Heart left ventricle (tissue), 16 donors: ENCODE data around the gene PPP1R3D. TPM values are rescaled to one million over a fixed set of nuclear protein-coding genes. Genes with fewer than 3 reads are reported as not detected.

Experiments
- ATAC-seq, 4 donors: fragments of 200-7000 bp; cut with Tn5 transposase; one replicate each; pipeline ENCODE4 v1.9.1; 2020 to 2022; ENCODE audit warnings: moderate library complexity in 4 of 4, mild to moderate bottlenecking in 3 of 4, moderate number of reproducible peaks in 1 of 4
- DNase-seq, 5 donors: peaks; one replicate each; pipeline ENCODE4 v3.0.0-alpha.2; 2020
- H3K27ac ChIP-seq, 12 donors: fragments of 200-600 bp; sonication (generic) in 4 of 12; one replicate each; pipeline versions ENCODE4 v1.5.0 to v1.8.0; 2016 to 2022; ENCODE audit warnings: mild to moderate bottlenecking in 2 of 12
- H3K27me3 ChIP-seq, 9 donors: fragments of 200-600 bp; sonication (generic) in 2 of 9; one replicate each; pipeline versions ENCODE4 v1.5.1 to v1.8.0; 2016 to 2022; ENCODE audit warnings: mild to moderate bottlenecking in 3 of 9
- H3K36me3 ChIP-seq, 9 donors: fragments of 200-600 bp; sonication (generic) in 2 of 9; one replicate each; pipeline versions ENCODE4 v1.5.0 to v1.8.0; 2018 to 2022; ENCODE audit warnings: mild to moderate bottlenecking in 2 of 9
- H3K4me1 ChIP-seq, 12 donors: fragments of 200-600 bp; sonication (generic) in 4 of 12; one replicate each; pipeline versions ENCODE4 v1.5.0 to v1.8.0; 2016 to 2022; ENCODE audit warnings: mild to moderate bottlenecking in 3 of 12
- H3K4me3 ChIP-seq, 12 donors: fragments of 200-600 bp; sonication (generic) in 4 of 12; one replicate each; pipeline versions ENCODE4 v1.5.0 to v1.8.0; 2017 to 2022; ENCODE audit warnings: mild to moderate bottlenecking in 9 of 12, moderate library complexity in 4 of 12
- H3K9me3 ChIP-seq, 12 donors: fragments of 200-600 bp; sonication (generic) in 4 of 12; one replicate each; pipeline versions ENCODE4 v1.5.0 to v1.8.0; 2016 to 2022; ENCODE audit warnings: mild to moderate bottlenecking in 1 of 12
- CTCF ChIP-seq, 12 donors: fragments of 200-600 bp; sonication (generic) in 4 of 12; IDR thresholded peaks; one replicate each; pipeline versions ENCODE4 v1.5.0 to v1.8.0; 2018 to 2022; ENCODE audit warnings: antibody characterized with exemption in 12 of 12, mild to moderate bottlenecking in 5 of 12
- POLR2A ChIP-seq, 2 donors: fragments of 450-650 bp; IDR thresholded peaks; one replicate each; pipeline ENCODE4 v1.6.1; 2017; ENCODE audit warnings: antibody characterized with exemption in 2 of 2, mild to moderate bottlenecking in 2 of 2, moderate library complexity in 2 of 2
- WGBS, 4 donors: extraction: QIAGEN DNeasy Blood & Tissue Kit in 2 of 4; methylation state at CpG; one replicate each; pipeline versions ENCODE4 v1.1.5 to v1.1.7; 2013 to 2018; 5-methylcytosine and 5-hydroxymethylcytosine counted together
- intact Hi-C, 10 donors: fragments of 100-400 bp; cut with DNase I; formaldehyde crosslinking; loops; one replicate each; pipeline versions ENCODE4 v1.11.1 to v1.14.2; 2022
- polyA plus RNA-seq, 2 donors: library from polyadenylated mRNA; stranded (reverse); fragments of 200-250 nt; gene quantifications; one replicate each; pipeline ENCODE4 v1.2.3, GENCODE V29; 2013
- total RNA-seq, 9 donors: library from RNA; depleted of rRNA in 2 of 9; stranded (reverse); fragments of >200 nt in 2 of 9; fragmentation: NEBNext Ultra II Directional in 3 of 9; extraction: Animal tissue kit (Norgen Biotek cat#: 25700) in 3 of 9; gene quantifications; one replicate each; pipeline versions ENCODE4 v1.1.0 to v1.2.4, GENCODE V29; 2016 to 2023
- donor health status: ischemic (EF 13 %, LVEDD 7.1; RV severe dilation, severe dysfunction).
- donor health status: healthy with polysubstance abuse.
- donor health status: DM: no; HTN: yes; CAD: no.
- donor health status: DM: no; HTN: no; CAD: no.
- donor health status: ischemic (EF 25% LVEDD 6.9; RV normal size, moderate dysfunction).
- donor health status: ischemic (EF 25% LVEDD 5.7; RV mildly dilated, moderate dysfunction).
- donor health status: healthy.
- donor health status: DM: yes; HTN: yes; CAD: no.
- donor health status: ischemic (EF 35%, LVEDD 5.7; RV mildly dilated, moderate dysfunction).
- donor health status: nonischemic (EF 11% LVEDD 7.7; RV severe dilation, severe dysfunction).
- donor health status: DM: yes; HTN: yes; CAD: no.
- donor health status: PGD.
- donor health status: ischemic (EF 29% LVEDD 5.4; RV normal size, mild dysfunction).
- donor health status: nonischemic (EF 23%, LVEDD 6.1; RV moderate dilation, normal function).

Gene PPP1R3D
- total and polyA plus RNA-seq, 11 donors: 5.6 to 14.7 (median 12.5) TPM

GRCh38 chr20:59920944-59921343 lies 19.2 kb downstream of the PPP1R3D start:
- intact Hi-C loops: no loop called here
- no peak for ATAC-seq

GRCh38 chr20:59912609-59913008 lies 27.5 kb downstream of the PPP1R3D start:
- H3K9me3 ChIP-seq: no peaks in the 10 kb centered on the region
- no peaks in the 10 kb centered on the region for H3K4me1 ChIP-seq
- intact Hi-C loops: no loop called here
- 71 to 79% (median 75%) methylated on average over 4 of the region's 4 CpGs for whole genome bisulfite sequencing, 4 donors
- DNase-seq (no peak), ATAC-seq (no peak)
- H3K27ac ChIP-seq: no peak overlapping the region
- TF ChIP-seq POLR2A (IDR thresholded peaks at IDR 0.05) (no peak), CTCF (IDR thresholded peaks at IDR 0.05) (no peak)
- H3K4me3 ChIP-seq: no peak overlapping the region
- no peaks in the 10 kb centered on the region for H3K36me3 ChIP-seq
- H3K27me3 ChIP-seq: no peaks in the 10 kb centered on the region

More at GRCh38 chr20:59920944-59921343, 19.2 kb downstream of the PPP1R3D start:
- TF ChIP-seq POLR2A (IDR thresholded peaks at IDR 0.05) (no peak), CTCF (IDR thresholded peaks at IDR 0.05) (no peak)
- no peaks in the 10 kb centered on the region for H3K36me3 ChIP-seq
- no peak overlapping the region for H3K27ac ChIP-seq
- no peaks in the 10 kb centered on the region for H3K4me1 ChIP-seq
- H3K9me3 ChIP-seq: no peaks in the 10 kb centered on the region
- no peaks in the 10 kb centered on the region for H3K27me3 ChIP-seq
- no peak for DNase-seq
- no peak overlapping the region for H3K4me3 ChIP-seq

GRCh38 chr20:59911041-59911440 lies 29.1 kb downstream of the PPP1R3D start:
- WGBS, 4 donors: 91 to 95% (median 93%) methylated on average over 2 of the region's 2 CpGs
- no peak for TF ChIP-seq POLR2A (IDR thresholded peaks at IDR 0.05)
- no peak for TF ChIP-seq CTCF (IDR thresholded peaks at IDR 0.05)
- no peak overlapping the region for H3K4me3 ChIP-seq
- ATAC-seq: no peak
- intact Hi-C loops: no loop called here
- H3K36me3 ChIP-seq: no peaks in the 10 kb centered on the region
- H3K4me1 ChIP-seq: no peaks in the 10 kb centered on the region
- DNase-seq: no peak
- no peaks in the 10 kb centered on the region for H3K9me3 ChIP-seq
- H3K27me3 ChIP-seq: no peaks in the 10 kb centered on the region
- no peak overlapping the region for H3K27ac ChIP-seq

- ATAC-seq: no peak
- intact Hi-C loops: no loop called here
- 86 to 89% (median 87%) methylated on average over 5 of the region's 5 CpGs for WGBS, 4 donors
Observed at GRCh38 chr20:59908855-59909254, 31.2 kb downstream of the PPP1R3D start.

More at GRCh38 chr20:59908855-59909254, 31.2 kb downstream of the PPP1R3D start:
- Histone ChIP-seq H3K4me1 (no peaks in the 10 kb centered on the region), H3K27me3 (no peaks in the 10 kb centered on the region), H3K4me3 (no peak overlapping the region), H3K36me3 (no peaks in the 10 kb centered on the region), H3K27ac (no peak overlapping the region), H3K9me3 (no peaks in the 10 kb centered on the region)
- no peak for TF ChIP-seq POLR2A (IDR thresholded peaks at IDR 0.05)
- no peak for TF ChIP-seq CTCF (IDR thresholded peaks at IDR 0.05)
- no peak for DNase-seq
